Ovary (tissue), 9 donors: ENCODE measurements around the gene MRPS10. TPM values are rescaled to one million over a fixed set of nuclear protein-coding genes. Genes with fewer than 3 reads are reported as not detected.
"Not testable (repeated sequence)": the region's sequence is repeated elsewhere in the genome, so short reads cannot be mapped to it uniquely, and the experiment has no call there.

Source experiments
- DNase-seq, 5 donors: peaks; one replicate each; pipeline ENCODE4 v3.0.0-alpha.2; 2019 to 2020
- H3K27ac ChIP-seq, 2 donors: fragments of 200-600 bp; one replicate each; pipeline versions ENCODE4 v1.5.1 to v1.8.0; 2019 to 2022
- H3K27me3 ChIP-seq: fragments of 200-600 bp; one replicate; pipeline ENCODE4 v1.8.0; 2022
- H3K36me3 ChIP-seq: fragments of 200-600 bp; sonication (generic); one replicate; pipeline ENCODE4 v1.5.1; 2019
- H3K4me1 ChIP-seq: one replicate; pipeline ENCODE4 v1.8.1; 2013; ENCODE audit warnings: mild to moderate bottlenecking, moderate library complexity; ENCODE audit not compliant: insufficient read depth
- H3K4me3 ChIP-seq: fragments of 200-600 bp; sonication (generic); one replicate; pipeline ENCODE4 v1.5.1; 2017
- H3K9me3 ChIP-seq, 2 donors: fragments of 200-600 bp in 1 of 2; sonication (generic) in 1 of 2; one replicate each; pipeline versions ENCODE4 v1.5.1 to v1.8.1; 2013 to 2019; ENCODE audit warnings: mild to moderate bottlenecking in 1 of 2, moderate library complexity in 1 of 2
- CTCF ChIP-seq, 3 donors: fragments of 450-650 bp in 2 of 3; fragments of 200-600 bp in 1 of 3; IDR thresholded peaks; one replicate each; pipeline versions ENCODE4 v1.5.1 to v1.8.0; 2016 to 2022; ENCODE audit warnings: antibody characterized with exemption in 3 of 3, mild to moderate bottlenecking in 1 of 3
- EP300 ChIP-seq: sonication (generic); formaldehyde crosslinking; IDR thresholded peaks from one replicate; pipeline ENCODE4 v1.6.1; 2017; ENCODE audit warnings: antibody characterized with exemption
- POLR2A ChIP-seq: fragments of 450-650 bp; IDR thresholded peaks from one replicate; pipeline ENCODE4 v1.6.1; 2017; ENCODE audit warnings: antibody characterized with exemption, mild to moderate bottlenecking, moderate library complexity
- WGBS, 3 donors: extraction: QIAGEN DNeasy Blood & Tissue Kit in 1 of 3; methylation state at CpG; one replicate each; pipeline versions ENCODE4 v1.1.5 to v1.1.7; 2013 to 2017; 5-methylcytosine and 5-hydroxymethylcytosine counted together
- intact Hi-C, 4 donors: fragments of 100-400 bp; cut with DNase I; formaldehyde crosslinking; loops; one replicate each; pipeline versions ENCODE4 v1.11.0 to v1.15.1; 2022 to 2023
- polyA plus RNA-seq, 2 donors: library from polyadenylated mRNA; stranded (reverse); fragments of 200-250 nt in 1 of 2; fragments of 350-450 nt in 1 of 2; fragmentation: Illumina TruSeq in 1 of 2; extraction: RNeasy Lipid Tissue Mini Kit (QIAGEN cat#74804) in 1 of 2; gene quantifications; one replicate each; pipeline ENCODE4 v1.2.3, GENCODE V29; 2013 to 2014
- total RNA-seq, 7 donors: library from RNA; depleted of rRNA in 2 of 7; stranded (reverse); fragments of >200 nt in 2 of 7; fragmentation: NEBNext Ultra II Directional in 3 of 7; extraction: Animal tissue kit (Norgen Biotek cat#: 25700) in 3 of 7; gene quantifications; one replicate each; pipeline versions ENCODE4 v1.1.0 to v1.2.4, GENCODE V29; 2016 to 2023
- donor health status: DM: no; HTN: no; CAD: no; lungs with moderate emphysema.
- donor health status: DM: no; HTN: no; CAD: no.
- donor health status: Bipolar disorder and iron deficiency.
- donor health status: DM: yes; HTN: yes; CAD: no.
- donor health status: DM: no; HTN: no; CAD: no.
- donor health status: DM: yes; HTN: yes; CAD: no.

Gene MRPS10
- total and polyA plus RNA-seq, 9 donors = 14.9 to 37.3 (median 24.6) TPM

- H3K36me3 ChIP-seq = no peaks in the 10 kb centered on the region
- TF ChIP-seq CTCF (IDR thresholded peaks at IDR 0.05) = no peak
- H3K27me3 ChIP-seq = no peaks in the 10 kb centered on the region
- no peak overlapping the region for H3K27ac ChIP-seq
- H3K4me1 ChIP-seq = no peaks in the 10 kb centered on the region
- H3K4me3 ChIP-seq = no peak overlapping the region
- intact Hi-C loops = no loop called here
- 91 to 95% (median 95%) methylated on average over 5 of the region's 5 CpGs for WGBS, 3 donors
- no peak for DNase-seq
- no peaks in the 10 kb centered on the region for H3K9me3 ChIP-seq
Measured at GRCh38 chr6:42194056-42194455, 23.6 kb downstream of the MRPS10 start.

- Histone ChIP-seq H3K27me3 (no peaks in the 10 kb centered on the region), H3K4me1 (no peaks in the 10 kb centered on the region), H3K9me3 (no peaks in the 10 kb centered on the region), H3K27ac (no peak overlapping the region), H3K4me3 (no peak overlapping the region), H3K36me3 (no peaks in the 10 kb centered on the region)
- intact Hi-C loops = no loop called here
- no peak for DNase-seq
- 19 to 34% (median 34%) methylated on average over 8 of the region's 8 CpGs for WGBS, 3 donors
- TF ChIP-seq EP300 (no peak), POLR2A (no peak), CTCF (IDR thresholded peaks at IDR 0.05) (no peak)
Measured at GRCh38 chr6:42193491-42193894, 24.2 kb downstream of the MRPS10 start.

- H3K9me3 ChIP-seq, H3K4me1 ChIP-seq, H3K27me3 ChIP-seq, intact Hi-C loops, H3K4me3 ChIP-seq, H3K27ac ChIP-seq, H3K36me3 ChIP-seq, DNase-seq: not testable (repeated sequence)
- 95 to 98% (median 96%) methylated on average over 5 of the region's 5 CpGs for WGBS, 3 donors
Measured at GRCh38 chr6:42192385-42192784, 25.3 kb downstream of the MRPS10 start.

GRCh38 chr6:42190554-42191183 lies 27.0 kb downstream of the MRPS10 start:
- H3K4me1 ChIP-seq = no peaks in the 10 kb centered on the region
- TF ChIP-seq CTCF (IDR thresholded peaks at IDR 0.05) (no peak), EP300 (no peak), POLR2A (no peak)
- H3K4me3 ChIP-seq = no peak overlapping the region
- 72 to 75% (median 73%) methylated on average over 5 of the region's 5 CpGs for WGBS, 3 donors
- no peaks in the 10 kb centered on the region for H3K27me3 ChIP-seq
- no peak for DNase-seq
- H3K9me3 ChIP-seq = no peaks in the 10 kb centered on the region
- intact Hi-C loops = no loop called here
- H3K27ac ChIP-seq = no peak overlapping the region
- no peaks in the 10 kb centered on the region for H3K36me3 ChIP-seq

GRCh38 chr6:42188406-42188805 lies 29.3 kb downstream of the MRPS10 start:
- intact Hi-C loops = no loop called here
- no peak for TF ChIP-seq POLR2A
- TF ChIP-seq CTCF (IDR thresholded peaks at IDR 0.05) = no peak
- no peak for TF ChIP-seq EP300
- H3K4me1 ChIP-seq = no peaks in the 10 kb centered on the region
- H3K4me3 ChIP-seq = no peak overlapping the region
- 88 to 94% (median 93%) methylated on average over 6 of the region's 6 CpGs for WGBS, 3 donors
- DNase-seq = no peak
- H3K27ac ChIP-seq = no peak overlapping the region
- H3K9me3 ChIP-seq = no peaks in the 10 kb centered on the region
- no peaks in the 10 kb centered on the region for H3K27me3 ChIP-seq
- H3K36me3 ChIP-seq = no peaks in the 10 kb centered on the region
